ENCODE measurements around the gene SLC12A4.
"Not testable (repeated sequence)": the region's sequence is repeated elsewhere in the genome, so short reads cannot be mapped to it uniquely, and the experiment has no call there.

Gene SLC12A4

GRCh38 chr16:67968400-67969253 lies at the start of gene SLC12A4:
Gene SLC12A4, minus strand, starts transcription at chr16:67968637. Its CDS starts 84 bp downstream, at chr16:67968553.
- peak; percentile 63 to 66 for DNase-seq (ENCODE audit: low read depth in 2 of 2)

- no peak for DNase-seq (ENCODE audit: low read depth in 2 of 2)
Observed at GRCh38 chr16:68015681-68016080, 47.2 kb upstream of the SLC12A4 start, which contains the start of gene DPEP2NB. Gene DPEP2NB, minus strand, starts transcription at chr16:68015911. Its CDS starts 141 bp downstream, at chr16:68015770.

- DNase-seq (ENCODE audit: low read depth in 2 of 2) = no peak
Observed at GRCh38 chr16:68013440-68013839, 45.0 kb upstream of the SLC12A4 start.

- DNase-seq (ENCODE audit: low read depth in 2 of 2) = not testable (repeated sequence)
Observed at GRCh38 chr16:68009872-68010271, 41.4 kb upstream of the SLC12A4 start.

GRCh38 chr16:68009157-68009735 lies 40.8 kb upstream of the SLC12A4 start:
- DNase-seq (ENCODE audit: low read depth in 2 of 2) = no peak

- DNase-seq (ENCODE audit: low read depth in 2 of 2) = no peak
Observed at GRCh38 chr16:68005786-68006286, 37.4 kb upstream of the SLC12A4 start.

GRCh38 chr16:68005211-68005610 lies 36.8 kb upstream of the SLC12A4 start:
- no peak for DNase-seq (ENCODE audit: low read depth in 2 of 2)

- no peak for DNase-seq (ENCODE audit: low read depth in 2 of 2)
Observed at GRCh38 chr16:68003031-68003430, 34.6 kb upstream of the SLC12A4 start.

- DNase-seq (ENCODE audit: low read depth in 2 of 2) = no peak
Observed at GRCh38 chr16:68000450-68000849, 32.0 kb upstream of the SLC12A4 start.

- DNase-seq (ENCODE audit: low read depth in 2 of 2) = no peak
Observed at GRCh38 chr16:67999985-68000384, 31.5 kb upstream of the SLC12A4 start.

GRCh38 chr16:67998779-67999688 lies 30.6 kb upstream of the SLC12A4 start, which contains the start of gene DPEP2:
Gene DPEP2, minus strand, starts transcription at chr16:67999484. Its CDS starts 6,272 bp downstream, at chr16:67993212.
- DNase-seq (ENCODE audit: low read depth in 2 of 2) = not testable (repeated sequence)

- not testable (repeated sequence) for DNase-seq (ENCODE audit: low read depth in 2 of 2)
Observed at GRCh38 chr16:67998231-67998778, 29.9 kb upstream of the SLC12A4 start.

GRCh38 chr16:67996666-67997065 lies 28.2 kb upstream of the SLC12A4 start:
- no peak for DNase-seq (ENCODE audit: low read depth in 2 of 2)

GRCh38 chr16:67995423-67995822 lies 27.0 kb upstream of the SLC12A4 start:
- DNase-seq (ENCODE audit: low read depth in 2 of 2) = no peak

GRCh38 chr16:67994040-67994408 lies 25.6 kb upstream of the SLC12A4 start:
- not testable (repeated sequence) for DNase-seq (ENCODE audit: low read depth in 2 of 2)

- peak; percentile 60 to 66 for DNase-seq (ENCODE audit: low read depth in 2 of 2)
Observed at GRCh38 chr16:67993207-67994039, 25.0 kb upstream of the SLC12A4 start.

- DNase-seq (ENCODE audit: low read depth in 2 of 2) = no peak
Observed at GRCh38 chr16:67992661-67993206, 24.3 kb upstream of the SLC12A4 start.

- no peak for DNase-seq (ENCODE audit: low read depth in 2 of 2)
Observed at GRCh38 chr16:67990018-67990386, 21.6 kb upstream of the SLC12A4 start.

- no peak for DNase-seq (ENCODE audit: low read depth in 2 of 2)
Observed at GRCh38 chr16:67989322-67990017, 21.0 kb upstream of the SLC12A4 start.

- DNase-seq (ENCODE audit: low read depth in 2 of 2) = no peak
Observed at GRCh38 chr16:67988675-67989074, 20.2 kb upstream of the SLC12A4 start.
